HepG2 (cell line): ENCODE measurements around the gene ZC2HC1B. TPM values are rescaled to one million over a fixed set of nuclear protein-coding genes. Genes with fewer than 3 reads are reported as not detected.

ENCODE experiments used
- ATAC-seq: fragments of 200-7000 bp; cut with Tn5 transposase; 3 replicates; pipeline ENCODE4 v1.9.1; 2020; ENCODE audit warnings: mild to moderate bottlenecking, moderate library complexity
- BruUV-seq: library from RNA; stranded (reverse); fragments of 400-500 nt; replicated peaks from 2 replicates; lab custom pipeline; 2021; lab: Mats Ljungman, UMichigan
- CTCF ChIA-PET: fragments of 300-600 bp; formaldehyde crosslinking; extraction: SDS; loops from one replicate; lab custom pipeline; 2021; ENCODE audit warnings: low total read pairs, inconsistent platforms, low intra/inter-chr PET ratio; lab: Yijun Ruan, JAX
- POLR2A ChIA-PET: fragments of 350-600 bp; sonication (Branson Sonifier 250); formaldehyde crosslinking; loops from one replicate; lab custom pipeline; 2020; ENCODE audit warnings: antibody characterized with exemption, inconsistent platforms; lab: Yijun Ruan, JAX
- DNase-seq: peaks from one replicate; pipeline ENCODE4 v3.0.0-alpha.2; 2015; ENCODE audit warnings: low spot score
- FAIRE-seq: peaks from 3 replicates; lab custom pipeline; 2011; peaks lifted over from hg19 to GRCh38; lab: Jason Lieb, UNC
- H2AFZ ChIP-seq: one replicate; pipeline ENCODE4 v1.6.1; 2011; ENCODE audit warnings: low read length, inconsistent platforms
- H3K27ac ChIP-seq: fragments of 300-600 bp; 3 replicates; pipeline ENCODE4 v1.8.0; 2011; ENCODE audit warnings: mixed run types, mild to moderate bottlenecking, mixed read lengths, low read length, inconsistent platforms; ENCODE audit not compliant: insufficient read depth; ENCODE audit errors: extremely low read length
- H3K27me3 ChIP-seq, 2 experiments: fragments of 200-600 bp in 1 of 2; 2 replicates in 1 of 2; 3 replicates in 1 of 2; pipeline versions ENCODE4 v1.6.0 to v1.8.0; 2011; ENCODE audit warnings: low read length in 2 of 2, mild to moderate bottlenecking in 2 of 2, moderate library complexity in 2 of 2, inconsistent platforms in 1 of 2; ENCODE audit not compliant: insufficient read depth in 2 of 2, control insufficient read depth in 1 of 2
- H3K36me3 ChIP-seq, 2 experiments: fragments of 200-600 bp in 1 of 2; replicated peaks in 1 of 2; 2 replicates in 1 of 2; 3 replicates in 1 of 2; pipeline versions ENCODE4 v1.5.1 to v1.8.0; 2011; ENCODE audit warnings: low read length in 2 of 2, inconsistent platforms in 1 of 2; ENCODE audit not compliant: insufficient read depth in 2 of 2, control insufficient read depth in 1 of 2
- H3K4me1 ChIP-seq: 2 replicates; pipeline ENCODE4 v1.5.1; 2012; ENCODE audit warnings: low read length, inconsistent platforms; ENCODE audit not compliant: insufficient read depth
- H3K4me2 ChIP-seq: 2 replicates; pipeline ENCODE4 v1.6.0; 2011; ENCODE audit warnings: low read depth, low read length, inconsistent platforms
- H3K4me3 ChIP-seq, 3 experiments: fragments of 200-600 bp in 1 of 3; sonication (generic), shearing (Covaris generic) in 1 of 3; replicated peaks in 1 of 3; 2 replicates each; pipeline ENCODE4 v1.5.1; 2011 to 2016; ENCODE audit warnings: low read length in 3 of 3, inconsistent platforms in 2 of 3, low read depth in 2 of 3, mild to moderate bottlenecking in 2 of 3, control low read depth in 1 of 3, mixed read lengths in 1 of 3; ENCODE audit not compliant: insufficient read depth in 1 of 3
- H3K79me2 ChIP-seq: one replicate; pipeline ENCODE4 v1.6.1; 2011; ENCODE audit warnings: low read length, inconsistent platforms; ENCODE audit not compliant: insufficient read depth
- H3K9ac ChIP-seq: 2 replicates; pipeline ENCODE4 v1.6.0; 2011; ENCODE audit warnings: mild to moderate bottlenecking, low read depth, low read length, inconsistent platforms; ENCODE audit not compliant: insufficient read depth
- H3K9me3 ChIP-seq: 2 replicates; pipeline ENCODE4 v1.5.1; 2012; ENCODE audit warnings: mild to moderate bottlenecking, low read length
- H4K20me1 ChIP-seq: 2 replicates; pipeline ENCODE4 v1.6.0; 2011; ENCODE audit warnings: inconsistent platforms, mild to moderate bottlenecking, low read length, moderate library complexity; ENCODE audit not compliant: insufficient read depth
- BCL3 ChIP-seq: sonication (generic); formaldehyde crosslinking; IDR thresholded peaks from 2 replicates; pipeline ENCODE4 v1.5.1; 2020; ENCODE audit warnings: mild to moderate bottlenecking, missing genetic modification reagents, moderate library complexity
- ESRRA ChIP-seq: sonication (generic); formaldehyde crosslinking; IDR thresholded peaks from 2 replicates; pipeline ENCODE4 v1.5.1; 2020; ENCODE audit warnings: mild to moderate bottlenecking, low read depth, missing genetic modification reagents
- IKZF5 ChIP-seq: IDR thresholded peaks from 2 replicates; pipeline ENCODE4 v1.6.1; 2018; ENCODE audit warnings: missing genetic modification reagents, mild to moderate bottlenecking, missing compliant biosample characterization
- SIX4 ChIP-seq: sonication (generic); formaldehyde crosslinking; IDR thresholded peaks from 2 replicates; pipeline ENCODE4 v1.4.0; 2020; ENCODE audit warnings: missing genetic modification reagents
- ZFP36L2 ChIP-seq: sonication (generic); formaldehyde crosslinking; IDR thresholded peaks from 2 replicates; pipeline ENCODE4 v1.4.0; 2020; ENCODE audit warnings: missing genetic modification reagents
- ZNF224 ChIP-seq: sonication (generic); formaldehyde crosslinking; IDR thresholded peaks from 2 replicates; pipeline ENCODE4 v1.5.0; 2020; ENCODE audit warnings: mild to moderate bottlenecking, missing genetic modification reagents
- ZNF326 ChIP-seq: sonication (generic); formaldehyde crosslinking; IDR thresholded peaks from 2 replicates; pipeline ENCODE4 v1.4.0; 2020; ENCODE audit warnings: missing genetic modification reagents, borderline replicate concordance
- ZNF772 ChIP-seq: sonication (generic); formaldehyde crosslinking; IDR thresholded peaks from 2 replicates; pipeline ENCODE4 v1.5.0; 2020; ENCODE audit warnings: mild to moderate bottlenecking, missing genetic modification reagents
- WGBS: methylation state at CpG from one replicate; pipeline ENCODE4 v1.1.6; 2017; ENCODE audit warnings: low lambda C conversion rate; 5-methylcytosine and 5-hydroxymethylcytosine counted together
- in situ Hi-C: cut with HindIII; loops from 2 replicates; pipeline ENCODE4 v1.10.0; 2017; ENCODE audit warnings: low pct_unique_long_range_greater_than_20kb; ENCODE audit not compliant: extremely low pct_ligation_motif_present
- intact Hi-C: fragments of 100-400 bp; cut with micrococcal nuclease; formaldehyde crosslinking; loops from one replicate; pipeline ENCODE4 v1.10.0; 2022; ENCODE audit not compliant: unreplicated experiment
- polyA plus RNA-seq, 8 experiments: library from polyadenylated mRNA; depleted of rRNA in 3 of 8; stranded (reverse) in 7 of 8; unstranded in 1 of 8; fragments of >200 nt; fragmentation: Illumina TruSeq in 4 of 8; extraction: Trizol in 4 of 8; gene quantifications; 2 replicates each; pipeline versions ENCODE4 v1.2.1 to v1.2.3, GENCODE V29; 2011 to 2016; ENCODE audit warnings: low read depth in 4 of 8, missing spikeins in 1 of 8, mixed read lengths in 1 of 8; ENCODE audit not compliant: insufficient read depth in 1 of 8
- total RNA-seq, 5 experiments: library from RNA; depleted of rRNA; stranded (reverse); fragments of >200 nt; fragmentation: Illumina TruSeq; extraction: Trizol; gene quantifications; 2 replicates each; pipeline ENCODE4 v1.2.3, GENCODE V29; 2016; ENCODE audit warnings: low read depth in 1 of 5

The ZC2HC1B gene
- total and polyA plus RNA-seq, 2 of the 13 experiments (the other 11 are each of a cell fraction or from before 2014, with no cell fraction given), result not detected

GRCh38 chr6:143948208-143948607 is 83.9 kb downstream of the ZC2HC1B start:
- Histone ChIP-seq H3K4me2 (no peak overlapping the region), H3K4me3 (no peak overlapping the region), H3K9ac (no peak overlapping the region), H3K4me1 (peaks cover 16% of the 10 kb centered on the region), H3K36me3 (no peaks in the 10 kb centered on the region), H3K9me3 (no peaks in the 10 kb centered on the region), H3K79me2 (no peaks in the 10 kb centered on the region), H3K27me3 (0 out of 5 replicates have a peak, but pooled peaks cover 0 to 7% of the 10 kb centered on the region in 2 experiments), H3K27ac (no peak overlapping the region), H2AFZ (no peak overlapping the region), H4K20me1 (no peaks in the 10 kb centered on the region)
- BruUV-seq, result no TSS peak
- in situ Hi-C loops (no loop called here), intact Hi-C loops (no loop called here)
- no peak for DNase-seq
- POLR2A ChIA-PET, result no interaction called here
- no peak for TF ChIP-seq BCL3 (CRISPR knock-in tag)
- TF ChIP-seq IKZF5 (CRISPR knock-in tag), result no peak
- TF ChIP-seq ZNF772 (CRISPR knock-in tag), result no peak
- TF ChIP-seq SIX4 (CRISPR knock-in tag), result no peak
- TF ChIP-seq ZFP36L2 (CRISPR knock-in tag), result no peak
- no peak for TF ChIP-seq ZNF326 (CRISPR knock-in tag)
- TF ChIP-seq ESRRA (CRISPR knock-in tag), result no peak
- TF ChIP-seq ZNF224 (CRISPR knock-in tag), result no peak
- CTCF ChIA-PET, result no interaction called here
- WGBS, result 63% methylated on average over 7 of the region's 7 CpGs
- no peak for ATAC-seq
- FAIRE-seq, result no peak
